Thyroid gland (tissue), 4 donors: ENCODE data around the gene BMP8B. TPM values are rescaled to one million over a fixed set of nuclear protein-coding genes. Genes with fewer than 3 reads are reported as not detected.
A peak's percentile ranks its signal among the peaks of the same experiment; 100 is the strongest.
"Not testable (repeated sequence)": the region's sequence is repeated elsewhere in the genome, so short reads cannot be mapped to it uniquely, and the experiment has no call there.

ENCODE experiments used
- DNase-seq, 2 donors: peaks; one replicate each; pipeline ENCODE4 v3.0.0-alpha.2; 2019
- H3K27ac ChIP-seq, 3 donors: fragments of 200-600 bp; sonication (generic); 1 replicate in 2 of 3; 2 replicates in 1 of 3; pipeline ENCODE4 v1.5.1; 2016 to 2019; ENCODE audit warnings: mild to moderate bottlenecking in 1 of 3, moderate library complexity in 1 of 3
- H3K27me3 ChIP-seq: fragments of 200-600 bp; sonication (generic); one replicate; pipeline ENCODE4 v1.5.1; 2019
- H3K36me3 ChIP-seq, 2 donors: fragments of 200-600 bp; sonication (generic); one replicate each; pipeline ENCODE4 v1.5.1; 2016 to 2019
- H3K4me1 ChIP-seq, 2 donors: fragments of 200-600 bp; sonication (generic); one replicate each; pipeline ENCODE4 v1.5.1; 2017 to 2019
- H3K4me3 ChIP-seq, 3 donors: fragments of 200-600 bp; sonication (generic); replicated peaks in 1 of 3; 1 replicate in 2 of 3; 2 replicates in 1 of 3; pipeline ENCODE4 v1.5.1; 2016; ENCODE audit warnings: mild to moderate bottlenecking in 1 of 3
- H3K9me3 ChIP-seq: fragments of 200-600 bp; sonication (generic); one replicate; pipeline ENCODE4 v1.5.1; 2017
- CTCF ChIP-seq, 6 experiments: fragments of 200-600 bp in 3 of 6; fragments of 450-650 bp in 3 of 6; sonication (generic) in 3 of 6; IDR thresholded peaks; one replicate each; pipeline ENCODE4 v1.5.1; 2016 to 2019; ENCODE audit warnings: antibody characterized with exemption in 6 of 6, mild to moderate bottlenecking in 2 of 6, inconsistent platforms in 1 of 6, moderate library complexity in 1 of 6
- POLR2A ChIP-seq, 2 donors: fragments of 450-650 bp; IDR thresholded peaks; one replicate each; pipeline ENCODE4 v1.6.1; 2017; ENCODE audit warnings: antibody characterized with exemption in 2 of 2, mild to moderate bottlenecking in 2 of 2, moderate library complexity in 1 of 2
- WGBS, 2 donors: methylation state at CpG; one replicate each; pipeline ENCODE4 v1.1.5; 2017; 5-methylcytosine and 5-hydroxymethylcytosine counted together
- intact Hi-C: fragments of 100-400 bp; cut with DNase I; formaldehyde crosslinking; loops from one replicate; pipeline ENCODE4 v1.15.1; 2023
- total RNA-seq, 4 donors: library from RNA; depleted of rRNA; stranded (reverse); fragments of >200 nt; gene quantifications; one replicate each; pipeline ENCODE4 v1.2.3, GENCODE V29; 2016

BMP8B gene
- total RNA-seq, 4 donors from 2014 or later = 6.6 to 15.4 (median 8.1) TPM

GRCh38 chr1:39819091-39819812 is 30.6 kb upstream of the BMP8B start:
- H3K4me3 ChIP-seq = no peak overlapping the region
- H3K27me3 ChIP-seq = no peaks in the 10 kb centered on the region
- WGBS, 2 donors = 83 to 90% methylated on average over 20 of the region's 22 CpGs
- H3K36me3 ChIP-seq = no peaks in the 10 kb centered on the region
- H3K4me1 ChIP-seq = peaks cover 0 to 17% of the 10 kb centered on the region in 2 donors
- H3K27ac ChIP-seq = no peak overlapping the region
- intact Hi-C loops = loop anchor here (2.0 to 5.0 kb wide), 2 partner anchors 83 to 154 kb away; partner anchors contain the start of gene MYCL
- H3K9me3 ChIP-seq = no peaks in the 10 kb centered on the region
- TF ChIP-seq POLR2A (IDR thresholded peaks at IDR 0.05) (no peak), CTCF (IDR thresholded peaks at IDR 0.05) (no peak)
- DNase-seq = no peak

- Histone ChIP-seq H3K9me3 (no peaks in the 10 kb centered on the region), H3K36me3 (no peaks in the 10 kb centered on the region), H3K4me1 (peaks cover 0 to 17% of the 10 kb centered on the region in 2 donors), H3K27ac (no peak overlapping the region), H3K27me3 (no peaks in the 10 kb centered on the region), H3K4me3 (no peak overlapping the region)
- WGBS, 2 donors = 93 to 100% methylated on average over 2 of the region's 2 CpGs
- no peak for DNase-seq
- intact Hi-C loops = loop anchor here (2.0 to 5.0 kb wide), 2 partner anchors 84 to 154 kb away; partner anchors contain the start of gene MYCL
- no peak for TF ChIP-seq POLR2A (IDR thresholded peaks at IDR 0.05)
- TF ChIP-seq CTCF (IDR thresholded peaks at IDR 0.05) = no peak
Measured at GRCh38 chr1:39818482-39818881, 29.8 kb upstream of the BMP8B start.

GRCh38 chr1:39817091-39817932 is 28.6 kb upstream of the BMP8B start:
- not testable (repeated sequence) for H3K9me3 ChIP-seq, H3K4me3 ChIP-seq, H3K36me3 ChIP-seq, H3K27me3 ChIP-seq
- peak overlapping the region in 1 of 3 donors; percentile 44 for H3K27ac ChIP-seq
- intact Hi-C loops = loop anchor here (5.0 kb wide), 1 partner anchor 85 kb away; the partner anchor contains the start of gene MYCL
- H3K4me1 ChIP-seq = peaks cover 0 to 14% of the 10 kb centered on the region in 2 donors
- peak in 1 of 6 experiments; percentile 35 for TF ChIP-seq CTCF (IDR thresholded peaks at IDR 0.05)
- 44 to 56% methylated on average over 11 to 19 of the region's 24 CpGs for WGBS, 2 donors
- peak; percentile 67 to 77 for DNase-seq

GRCh38 chr1:39816415-39817090 is 27.9 kb upstream of the BMP8B start:
- intact Hi-C loops = loop anchor here (5.0 kb wide), 1 partner anchor 86 kb away; the partner anchor contains the start of gene MYCL
- peak; percentile 73 to 96 (median 89) for TF ChIP-seq CTCF (IDR thresholded peaks at IDR 0.05)
- no peak for TF ChIP-seq POLR2A (IDR thresholded peaks at IDR 0.05)
- Histone ChIP-seq H3K4me1 (peaks cover 0 to 6% of the 10 kb centered on the region in 2 donors), H3K9me3 (no peaks in the 10 kb centered on the region), H3K4me3 (no peak overlapping the region), H3K27me3 (no peaks in the 10 kb centered on the region), H3K27ac (no peak overlapping the region), H3K36me3 (no peaks in the 10 kb centered on the region)
- 13 to 17% methylated on average over 11 of the region's 11 CpGs for WGBS, 2 donors
- peak; percentile 77 to 78 for DNase-seq
